ENCODE results near the gene PIEZO2.

DNA sequence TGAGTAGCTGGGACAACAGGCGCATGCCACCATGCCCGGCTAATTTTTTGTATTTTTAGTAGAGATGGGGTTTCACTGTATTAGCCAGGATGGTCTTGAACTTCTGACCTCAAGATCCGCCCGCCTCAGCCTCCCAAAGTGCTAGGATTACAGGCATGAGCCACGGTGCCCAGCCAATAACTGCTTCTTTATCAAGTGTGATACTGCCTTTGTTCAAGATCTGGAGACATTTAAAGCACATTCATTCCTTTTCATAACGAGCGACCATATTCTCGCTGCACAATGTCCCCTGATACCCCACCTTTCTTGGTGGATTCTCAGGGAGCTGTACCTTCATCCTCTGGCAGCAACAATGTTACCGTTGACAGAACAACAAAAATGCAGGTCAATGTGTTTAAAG is 75.4 kb downstream of the PIEZO2 start:
- no peak for TF ChIP-seq CTCF (IDR thresholded peaks at IDR 0.05)
- no peak for TF ChIP-seq POLR2A (IDR thresholded peaks at IDR 0.05)
